GM21360 (cell line): ENCODE data around the gene PRIM2.
"Not testable (repeated sequence)": the region's sequence is repeated elsewhere in the genome, so short reads cannot be mapped to it uniquely, and the experiment has no call there.

Source experiments
- ATAC-seq: cut with Tn5 transposase; IDR thresholded peaks from one replicate; pipeline ENCODE4 v1.9.1; 2021; ENCODE audit warnings: mild to moderate bottlenecking, moderate library complexity; ENCODE audit not compliant: unreplicated experiment

Gene PRIM2, protein sequence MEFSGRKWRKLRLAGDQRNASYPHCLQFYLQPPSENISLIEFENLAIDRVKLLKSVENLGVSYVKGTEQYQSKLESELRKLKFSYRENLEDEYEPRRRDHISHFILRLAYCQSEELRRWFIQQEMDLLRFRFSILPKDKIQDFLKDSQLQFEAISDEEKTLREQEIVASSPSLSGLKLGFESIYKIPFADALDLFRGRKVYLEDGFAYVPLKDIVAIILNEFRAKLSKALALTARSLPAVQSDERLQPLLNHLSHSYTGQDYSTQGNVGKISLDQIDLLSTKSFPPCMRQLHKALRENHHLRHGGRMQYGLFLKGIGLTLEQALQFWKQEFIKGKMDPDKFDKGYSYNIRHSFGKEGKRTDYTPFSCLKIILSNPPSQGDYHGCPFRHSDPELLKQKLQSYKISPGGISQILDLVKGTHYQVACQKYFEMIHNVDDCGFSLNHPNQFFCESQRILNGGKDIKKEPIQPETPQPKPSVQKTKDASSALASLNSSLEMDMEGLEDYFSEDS

GRCh38 chr6:57317060-57317943, at the start of gene PRIM2:
PRIM2 (plus strand) TSS chr6:57317630; CDS start chr6:57318446, 816 bp downstream.
- peak; percentile 79 for ATAC-seq

DNA sequence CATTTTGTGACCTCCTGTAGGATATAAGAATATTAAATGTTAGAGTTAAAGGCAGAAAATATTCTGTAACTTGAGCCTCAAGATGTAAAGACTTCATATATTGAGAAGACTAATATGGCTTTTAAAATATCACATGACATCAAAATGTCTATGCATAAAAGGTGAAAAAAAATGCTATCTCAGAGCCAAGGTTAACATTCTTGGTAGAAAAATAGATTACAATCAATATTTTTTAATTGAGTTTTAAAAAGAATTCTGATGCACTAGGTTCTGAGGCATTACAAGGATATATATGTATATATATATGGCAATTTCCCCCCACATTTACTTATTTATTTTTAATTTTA, 49.2 kb upstream of the PRIM2 start:
- no peak for ATAC-seq

DNA sequence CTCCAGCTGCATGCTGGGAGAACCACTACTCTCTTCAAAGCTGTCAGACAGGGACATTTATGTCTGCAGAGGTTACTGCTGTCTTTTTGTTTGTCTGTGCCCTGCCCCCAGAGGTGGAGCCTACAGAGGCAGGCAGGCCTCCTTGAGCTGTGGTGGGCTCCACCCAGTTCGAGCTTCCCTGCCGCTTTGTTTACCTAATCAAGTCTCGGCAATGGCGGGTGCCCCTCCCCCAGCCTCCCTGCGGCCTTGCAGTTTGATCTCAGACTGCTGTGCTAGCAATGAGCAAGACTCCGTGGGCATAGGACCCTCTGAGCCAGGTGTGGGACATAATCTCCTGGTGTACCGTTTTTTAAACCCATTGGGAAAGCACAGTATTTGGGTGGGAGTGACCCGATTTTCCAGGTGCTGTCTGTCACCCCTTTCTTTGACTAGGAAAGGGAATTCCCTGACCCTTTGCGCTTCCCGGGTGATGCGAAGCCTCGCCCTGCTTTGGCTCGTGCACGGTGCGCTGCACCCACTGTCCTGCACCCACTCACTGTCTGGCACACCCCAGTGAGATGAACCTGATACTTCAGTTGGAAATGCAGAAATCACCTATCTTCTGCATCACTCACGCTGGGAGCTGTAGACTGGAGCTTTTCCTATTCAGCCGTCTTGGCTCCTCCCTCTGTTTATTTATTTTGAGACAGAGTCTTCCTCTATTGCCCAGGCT, 43.2 kb upstream of the PRIM2 start:
- not testable (repeated sequence) for ATAC-seq

DNA sequence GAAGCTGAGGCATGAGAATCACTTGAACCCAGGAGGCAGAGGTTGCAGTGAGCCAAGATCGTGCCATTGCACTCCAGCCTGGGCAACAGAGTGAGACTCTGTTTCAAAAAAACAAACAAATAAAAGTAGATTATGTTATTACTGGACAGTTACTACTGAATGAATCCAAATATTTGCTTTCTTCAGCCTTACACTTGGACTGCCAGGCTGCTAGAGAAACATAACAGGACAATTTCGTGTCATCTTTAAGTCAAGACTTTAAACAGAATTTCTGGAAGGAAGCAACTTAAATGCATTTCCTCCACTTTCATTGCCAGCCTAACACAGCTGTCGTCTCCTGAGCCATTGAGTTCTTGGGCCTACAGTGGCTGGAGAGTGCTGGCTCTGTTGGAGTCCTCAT, 42.0 kb upstream of the PRIM2 start:
- no peak for ATAC-seq

DNA sequence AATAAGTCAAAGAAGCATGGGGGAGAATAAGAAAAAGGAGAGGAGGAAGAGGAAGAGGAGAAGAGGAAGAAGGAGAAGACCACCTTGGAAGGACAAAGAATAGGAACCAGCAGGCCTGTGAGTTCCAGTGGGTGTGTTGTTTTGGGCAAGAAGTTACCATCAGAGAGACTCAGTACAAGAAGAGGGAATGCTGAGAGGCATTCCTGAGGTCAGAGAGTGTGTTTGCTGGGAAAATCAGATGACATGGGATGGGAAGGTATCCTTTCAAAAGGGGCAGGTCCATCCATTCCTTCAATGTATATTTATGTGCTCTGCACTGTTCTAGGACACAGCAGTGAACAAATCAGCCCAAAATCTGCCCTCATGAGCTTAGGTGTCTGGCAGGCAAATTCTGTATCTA, 40.5 kb upstream of the PRIM2 start:
- no peak for ATAC-seq

DNA sequence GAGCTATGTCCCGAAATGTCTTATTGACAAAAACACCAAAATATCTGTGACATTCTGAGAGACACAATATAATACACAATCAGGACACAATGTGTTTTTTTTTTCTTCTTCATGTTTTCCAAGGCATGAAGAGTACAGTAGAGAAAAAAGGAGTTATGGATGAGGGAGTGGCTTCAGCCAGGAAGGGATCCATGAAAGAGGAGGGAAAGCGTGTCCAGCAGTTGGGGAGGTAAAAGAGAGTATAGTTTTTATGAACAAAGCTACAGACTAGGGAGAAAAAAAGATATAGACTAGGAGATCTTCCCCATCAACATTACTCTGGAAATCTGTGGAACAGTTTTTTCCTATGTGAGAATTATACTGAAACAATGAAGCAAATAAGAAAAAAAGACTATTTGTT, 38.9 kb upstream of the PRIM2 start:
- ATAC-seq: no peak

- no peak for ATAC-seq
These were observed 38.4 kb upstream of the PRIM2 start for GRCh38 chr6:57279013-57279412.

GRCh38 chr6:57283106-57283505, 34.3 kb upstream of the PRIM2 start:
- no peak for ATAC-seq

GRCh38 chr6:57283911-57284455, 33.4 kb upstream of the PRIM2 start:
- no peak for ATAC-seq

GRCh38 chr6:57288136-57288535, 29.3 kb upstream of the PRIM2 start:
- ATAC-seq: not testable (repeated sequence)

- not testable (repeated sequence) for ATAC-seq
These were observed 24.0 kb upstream of the PRIM2 start for GRCh38 chr6:57293472-57293871.

GRCh38 chr6:57294862-57295445, 22.5 kb upstream of the PRIM2 start:
- ATAC-seq: no peak

GRCh38 chr6:57297505-57297904, 19.9 kb upstream of the PRIM2 start:
- no peak for ATAC-seq

GRCh38 chr6:57298741-57299140, 18.7 kb upstream of the PRIM2 start:
- no peak for ATAC-seq

DNA sequence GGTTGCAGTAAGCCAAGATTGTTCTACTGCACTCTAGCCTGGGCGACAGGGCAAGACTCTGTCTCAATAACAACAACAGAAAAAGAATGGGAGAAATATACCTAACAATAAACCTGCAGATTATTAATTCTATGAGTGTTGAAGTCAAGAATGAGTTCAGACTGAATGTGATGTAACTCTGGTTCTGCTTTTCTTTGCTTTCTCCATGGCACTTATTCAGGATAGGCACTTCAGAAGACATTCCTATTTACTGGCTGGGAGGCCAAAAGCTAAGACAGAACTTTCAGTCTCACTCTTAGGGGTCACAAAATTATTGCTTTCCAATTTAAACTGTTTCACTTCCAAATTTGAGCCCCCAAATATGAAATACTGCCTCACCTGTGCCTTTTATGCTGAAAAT, 15.7 kb upstream of the PRIM2 start:
- no peak for ATAC-seq

GRCh38 chr6:57302477-57302876, 15.0 kb upstream of the PRIM2 start:
- ATAC-seq: no peak

GRCh38 chr6:57303931-57304681, 13.3 kb upstream of the PRIM2 start:
- ATAC-seq: no peak

DNA sequence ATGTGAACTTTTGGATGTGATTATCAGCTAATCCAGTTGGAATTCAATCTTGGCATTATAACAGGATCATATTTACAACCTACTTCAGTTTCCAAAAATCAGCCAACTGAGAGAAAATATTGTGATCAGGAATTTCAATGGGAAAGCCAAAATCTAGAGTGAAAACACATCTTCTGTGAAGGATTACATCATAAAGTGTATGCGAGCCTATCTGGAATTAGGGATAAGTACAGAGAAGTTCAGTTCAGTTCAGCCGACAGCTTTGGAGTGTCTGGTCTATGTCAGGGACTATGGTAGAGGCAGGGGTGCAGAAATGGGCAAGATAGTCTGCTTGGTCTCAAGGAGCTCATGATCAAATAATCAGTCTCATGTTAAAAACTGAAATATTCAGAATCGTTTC, 12.3 kb upstream of the PRIM2 start:
- ATAC-seq: no peak

DNA sequence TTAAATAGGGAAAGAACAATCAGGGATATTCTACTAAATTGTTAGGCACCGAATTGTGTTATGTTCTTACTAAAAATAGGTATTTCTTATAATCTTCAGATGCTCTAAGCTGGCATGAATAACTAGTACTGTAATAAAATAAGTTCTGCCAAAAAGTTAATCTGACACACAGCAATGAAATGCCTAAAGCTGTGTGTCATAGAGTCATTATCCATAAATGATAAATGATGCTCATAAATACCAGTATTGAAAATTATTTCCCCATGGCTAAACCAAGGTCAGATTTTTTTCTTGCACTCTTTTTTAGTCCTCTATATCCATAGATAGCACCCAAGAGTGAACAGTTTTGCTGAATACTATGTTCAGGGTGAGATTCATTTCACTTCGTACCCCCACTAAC, 11.7 kb upstream of the PRIM2 start:
- no peak for ATAC-seq

GRCh38 chr6:57306273-57306672, 11.2 kb upstream of the PRIM2 start:
- ATAC-seq: no peak
